ENCODE data around the gene BOD1. TPM values are rescaled to one million over a fixed set of nuclear protein-coding genes. Genes with fewer than 3 reads are reported as not detected.
A peak's percentile ranks its signal among the peaks of the same experiment; 100 is the strongest.

The BOD1 gene
- total RNA-seq, 4 donors from 2014 or later = 43.9 to 58.3 (median 48.3) TPM

GRCh38 chr5:173575985-173576384 is 40.5 kb downstream of the BOD1 start:
- H3K27ac ChIP-seq (replicated peaks in 1 of 4) = no peak overlapping the region
- WGBS = 85% methylated on average over 5 of the region's 6 CpGs
- TF ChIP-seq EP300 (IDR thresholded peaks at IDR 0.05) = no peak
- TF ChIP-seq POLR2A (IDR thresholded peaks at IDR 0.05; ENCODE audit: low read depth) = no peak
- TF ChIP-seq POLR2AphosphoS5 (IDR thresholded peaks at IDR 0.05) = no peak
- TF ChIP-seq CTCF (IDR thresholded peaks at IDR 0.05) = no peak
- H3K27me3 ChIP-seq = no peaks in the 10 kb centered on the region
- H3K36me3 ChIP-seq = no peaks in the 10 kb centered on the region
- H3K4me1 ChIP-seq = peaks cover 9 to 19% (median 15%) of the 10 kb centered on the region in 4 donors
- peaks cover 0 to 15% (median 9%) of the 10 kb centered on the region in 4 donors for H3K9me3 ChIP-seq
- no peak for DNase-seq (ENCODE audit: extremely low spot score)
- intact Hi-C loops (cut with DNase I) = loop anchor here (2.0 kb wide), 1 partner anchor 279 kb away; no protein-coding TSS in a partner anchor
- no peak overlapping the region for H3K4me3 ChIP-seq

- Histone ChIP-seq H3K27ac (replicated peaks in 1 of 4) (no peak overlapping the region), H3K27me3 (no peaks in the 10 kb centered on the region), H3K4me1 (peaks cover 9 to 19% (median 15%) of the 10 kb centered on the region in 4 donors), H3K36me3 (no peaks in the 10 kb centered on the region), H3K4me3 (no peak overlapping the region), H3K9me3 (peaks cover 0 to 15% (median 9%) of the 10 kb centered on the region in 4 donors)
- intact Hi-C loops (cut with DNase I) = loop anchor here (2.0 to 5.0 kb wide), 3 partner anchors 73 to 278 kb away; no protein-coding TSS in a partner anchor
- DNase-seq (ENCODE audit: extremely low spot score) = no peak
- TF ChIP-seq POLR2AphosphoS5 (IDR thresholded peaks at IDR 0.05) = no peak
- no peak for TF ChIP-seq POLR2A (IDR thresholded peaks at IDR 0.05; ENCODE audit: low read depth)
- TF ChIP-seq CTCF (IDR thresholded peaks at IDR 0.05) = no peak
- TF ChIP-seq EP300 (IDR thresholded peaks at IDR 0.05) = no peak
- WGBS = 84% methylated on average over 8 of the region's 8 CpGs
Observed at GRCh38 chr5:173574983-173575382, 41.5 kb downstream of the BOD1 start.

GRCh38 chr5:173573126-173573960 is 43.1 kb downstream of the BOD1 start:
- H3K27ac ChIP-seq (replicated peaks in 1 of 4) = no peak overlapping the region
- peak overlapping the region; percentile 16 to 40 (median 24) for H3K4me3 ChIP-seq
- H3K36me3 ChIP-seq = no peaks in the 10 kb centered on the region
- TF ChIP-seq CTCF (IDR thresholded peaks at IDR 0.05) (peak in 2 of 3 experiments; percentile 96 to 98), POLR2A (IDR thresholded peaks at IDR 0.05; ENCODE audit: low read depth) (no peak), EP300 (IDR thresholded peaks at IDR 0.05) (no peak), POLR2AphosphoS5 (IDR thresholded peaks at IDR 0.05) (peak in 1 of 2 donors; percentile 57)
- no peaks in the 10 kb centered on the region for H3K27me3 ChIP-seq
- intact Hi-C loops (cut with DNase I) = loop anchor here (5.0 kb wide), 2 partner anchors 71 to 241 kb away; no protein-coding TSS in a partner anchor
- peaks cover 9 to 19% (median 15%) of the 10 kb centered on the region in 4 donors for H3K4me1 ChIP-seq
- 34% methylated on average over 31 of the region's 35 CpGs for WGBS
- no peak for DNase-seq (ENCODE audit: extremely low spot score)
- peaks cover 0 to 8% (median 3%) of the 10 kb centered on the region in 4 donors for H3K9me3 ChIP-seq

GRCh38 chr5:173572431-173573125 is 43.9 kb downstream of the BOD1 start:
- TF ChIP-seq EP300 (IDR thresholded peaks at IDR 0.05) (no peak), CTCF (IDR thresholded peaks at IDR 0.05) (no peak), POLR2A (IDR thresholded peaks at IDR 0.05; ENCODE audit: low read depth) (no peak), POLR2AphosphoS5 (IDR thresholded peaks at IDR 0.05) (no peak)
- H3K27ac ChIP-seq (replicated peaks in 1 of 4) = no peak overlapping the region
- H3K27me3 ChIP-seq = no peaks in the 10 kb centered on the region
- peaks cover 9 to 21% (median 17%) of the 10 kb centered on the region in 4 donors for H3K4me1 ChIP-seq
- no peaks in the 10 kb centered on the region for H3K36me3 ChIP-seq
- H3K4me3 ChIP-seq = peak overlapping the region; percentile 16 to 40 (median 24)
- no peak for DNase-seq (ENCODE audit: extremely low spot score)
- intact Hi-C loops (cut with DNase I) = loop anchor here (5.0 kb wide), 2 partner anchors 70 to 240 kb away; no protein-coding TSS in a partner anchor
- peaks cover 0 to 6% (median 3%) of the 10 kb centered on the region in 4 donors for H3K9me3 ChIP-seq
- WGBS = 24% methylated on average over 6 of the region's 6 CpGs
